ENCODE results near the gene ABCC1. TPM values are rescaled to one million over a fixed set of nuclear protein-coding genes. Genes with fewer than 3 reads are reported as not detected.
A peak's percentile ranks its signal among the peaks of the same experiment; 100 is the strongest.

ABCC1 gene
- total RNA-seq, 1 experiment from 2014 or later, result 56.4 TPM

DNA sequence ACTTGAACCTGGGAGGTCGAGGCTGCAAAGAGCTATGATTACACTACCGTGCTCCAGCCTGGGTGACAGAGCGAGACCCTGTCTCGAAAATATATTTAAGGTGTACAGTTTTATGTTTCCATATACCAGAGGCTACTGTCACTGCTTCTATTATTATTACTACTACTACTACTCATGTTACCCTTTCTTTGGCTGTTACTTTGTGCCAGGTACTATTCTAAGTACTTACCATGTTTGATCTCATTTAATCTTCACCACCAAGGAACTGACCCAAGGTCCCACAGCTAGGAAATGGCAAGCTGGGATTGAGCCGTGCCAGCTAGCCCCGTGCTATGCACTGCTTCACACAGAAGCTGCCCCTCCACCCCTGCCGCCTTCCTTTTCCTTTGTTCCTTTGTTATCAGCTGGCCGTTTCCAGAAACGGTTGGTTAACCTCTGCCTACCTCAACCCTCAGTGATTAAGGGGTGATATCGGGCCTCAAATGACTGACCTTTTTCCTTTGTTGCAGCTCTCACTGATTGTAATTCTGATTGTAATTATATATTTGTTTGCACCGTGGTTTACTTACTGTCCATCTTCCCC, 78.4 kb downstream of the ABCC1 start:
- H3K4me1 Mint-ChIP-seq, result peaks cover 10 to 15% of the 10 kb centered on the region in 2 experiments
- Histone ChIP-seq H3K18ac (ENCODE audit: insufficient read length, low read depth, low read length) (no peak overlapping the region), H2AFZ (ENCODE audit: low read length) (no peak overlapping the region), H3K4me2 (ENCODE audit: insufficient read depth, insufficient read length, low read length) (no peak overlapping the region), H3K79me2 (ENCODE audit: insufficient read depth, low read length) (no peaks in the 10 kb centered on the region), H2BK20ac (ENCODE audit: low read depth, low read length, poor library complexity, severe bottlenecking) (no peak overlapping the region), H3K9me3 (ENCODE audit: control insufficient read depth, low read depth, low read length) (no peaks in the 10 kb centered on the region), H3K56ac (ENCODE audit: insufficient read length, low read depth, low read length) (no peak overlapping the region), H3K27me3 (ENCODE audit: insufficient read depth, low read length) (no peaks in the 10 kb centered on the region), H2BK15ac (ENCODE audit: low read depth, low read length) (no peak overlapping the region), H3K14ac (ENCODE audit: insufficient read depth, low read length) (no peak overlapping the region), H4K8ac (replicated peaks; ENCODE audit: insufficient read length, low read depth, low read length) (no peak overlapping the region), H2BK5ac (ENCODE audit: insufficient read length, low read length) (no peak overlapping the region), H3K4me1 (ENCODE audit: insufficient read depth, low read length) (no peaks in the 10 kb centered on the region), H3T11ph (ENCODE audit: low read length) (no peak overlapping the region), H3K27ac (ENCODE audit: insufficient read length, low read depth, low read length) (no peak overlapping the region), H2BK120ac (ENCODE audit: low read depth, low read length, poor library complexity, severe bottlenecking) (no peak overlapping the region), H4K5ac (ENCODE audit: insufficient read length, low read depth, low read length) (no peak overlapping the region), H4K20me1 (ENCODE audit: control insufficient read depth, insufficient read depth, insufficient read length) (no peaks in the 10 kb centered on the region), H3K23me2 (ENCODE audit: insufficient read length, low read depth, low read length, poor library complexity, severe bottlenecking) (no peaks in the 10 kb centered on the region), H2AK5ac (ENCODE audit: insufficient read length, low read length) (no peak overlapping the region), H3K4ac (ENCODE audit: low read depth, low read length) (no peak overlapping the region), H3K9ac (ENCODE audit: extremely low read depth, insufficient read length, low read length) (no peak overlapping the region), H3K79me1 (ENCODE audit: insufficient read depth, low read depth, low read length, poor library complexity, severe bottlenecking) (no peaks in the 10 kb centered on the region), H3K23ac (ENCODE audit: insufficient read length, low read depth, low read length) (no peak overlapping the region), H4K91ac (ENCODE audit: insufficient read length, low read depth, low read length) (no peak overlapping the region), H2BK12ac (ENCODE audit: insufficient read length, low read depth, low read length) (no peak overlapping the region)
- no peak overlapping the region for H3K4me3 Mint-ChIP-seq
- DNase-seq, result no peak
- H3K27ac Mint-ChIP-seq, result peak overlapping the region in 2 of 3 experiments; percentile 36 to 75; a peak in 4 of 7 replicates
- TF ChIP-seq CTCF (conservative IDR thresholded peaks at IDR 0.05), result no peak
- no CpG with 5 or more reads among the region's 11 CpGs for WGBS (ENCODE audit: extremely low coverage, insufficient read length, low lambda C conversion rate)
- peaks cover 0 to 21% (median 14%) of the 10 kb centered on the region in 3 experiments; a peak in 5 of 7 replicates for H3K36me3 Mint-ChIP-seq (ENCODE audit: insufficient read depth in 1 of 3, low read depth in 3 of 3)
- H3K9me3 Mint-ChIP-seq, result no peaks in the 10 kb centered on the region; a peak in 1 of 5 replicates
- no peaks in the 10 kb centered on the region for H3K27me3 Mint-ChIP-seq (ENCODE audit: low read depth)
